OCI-LY3 (cell line): ENCODE data around the gene PLXDC2.

Source experiments
- EZH2phosphoT487 ChIP-seq: fragments of 200-600 bp; shearing (Covaris generic); IDR thresholded peaks from 2 replicates; pipeline ENCODE4 v1.6.1; 2018; ENCODE audit warnings: antibody characterized with exemption, mixed run types, low read depth
- TF ChIP-seq, protein P1 (sequence below): fragments of 200-600, 300-600 bp; sonication (generic); IDR thresholded peaks from 2 replicates; pipeline ENCODE4 v1.5.1; 2014; ENCODE audit warnings: antibody characterized with exemption, low read length, low read depth

GRCh38 chr10:19803676-19804075 is 12.6 kb upstream of the PLXDC2 start:
- TF ChIP-seq, protein P1, sequence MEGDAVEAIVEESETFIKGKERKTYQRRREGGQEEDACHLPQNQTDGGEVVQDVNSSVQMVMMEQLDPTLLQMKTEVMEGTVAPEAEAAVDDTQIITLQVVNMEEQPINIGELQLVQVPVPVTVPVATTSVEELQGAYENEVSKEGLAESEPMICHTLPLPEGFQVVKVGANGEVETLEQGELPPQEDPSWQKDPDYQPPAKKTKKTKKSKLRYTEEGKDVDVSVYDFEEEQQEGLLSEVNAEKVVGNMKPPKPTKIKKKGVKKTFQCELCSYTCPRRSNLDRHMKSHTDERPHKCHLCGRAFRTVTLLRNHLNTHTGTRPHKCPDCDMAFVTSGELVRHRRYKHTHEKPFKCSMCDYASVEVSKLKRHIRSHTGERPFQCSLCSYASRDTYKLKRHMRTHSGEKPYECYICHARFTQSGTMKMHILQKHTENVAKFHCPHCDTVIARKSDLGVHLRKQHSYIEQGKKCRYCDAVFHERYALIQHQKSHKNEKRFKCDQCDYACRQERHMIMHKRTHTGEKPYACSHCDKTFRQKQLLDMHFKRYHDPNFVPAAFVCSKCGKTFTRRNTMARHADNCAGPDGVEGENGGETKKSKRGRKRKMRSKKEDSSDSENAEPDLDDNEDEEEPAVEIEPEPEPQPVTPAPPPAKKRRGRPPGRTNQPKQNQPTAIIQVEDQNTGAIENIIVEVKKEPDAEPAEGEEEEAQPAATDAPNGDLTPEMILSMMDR: no peak
- no peak for TF ChIP-seq EZH2phosphoT487
